HepG2 (cell line): ENCODE results near the gene ACSM3. TPM values are rescaled to one million over a fixed set of nuclear protein-coding genes. Genes with fewer than 3 reads are reported as not detected.

ENCODE experiments used
- ATAC-seq: fragments of 200-7000 bp; cut with Tn5 transposase; 3 replicates; pipeline ENCODE4 v1.9.1; 2020; ENCODE audit warnings: mild to moderate bottlenecking, moderate library complexity
- BruUV-seq: library from RNA; stranded (reverse); fragments of 400-500 nt; replicated peaks from 2 replicates; lab custom pipeline; 2021; lab: Mats Ljungman, UMichigan
- CTCF ChIA-PET: fragments of 300-600 bp; formaldehyde crosslinking; extraction: SDS; loops from one replicate; lab custom pipeline; 2021; ENCODE audit warnings: low total read pairs, inconsistent platforms, low intra/inter-chr PET ratio; lab: Yijun Ruan, JAX
- POLR2A ChIA-PET: fragments of 350-600 bp; sonication (Branson Sonifier 250); formaldehyde crosslinking; loops from one replicate; lab custom pipeline; 2020; ENCODE audit warnings: antibody characterized with exemption, inconsistent platforms; lab: Yijun Ruan, JAX
- DNase-seq: peaks from one replicate; pipeline ENCODE4 v3.0.0-alpha.2; 2015; ENCODE audit warnings: low spot score
- FAIRE-seq: peaks from 3 replicates; lab custom pipeline; 2011; peaks lifted over from hg19 to GRCh38; lab: Jason Lieb, UNC
- H2AFZ ChIP-seq: one replicate; pipeline ENCODE4 v1.6.1; 2011; ENCODE audit warnings: low read length, inconsistent platforms
- H3K27ac ChIP-seq: fragments of 300-600 bp; 3 replicates; pipeline ENCODE4 v1.8.0; 2011; ENCODE audit warnings: mixed run types, mild to moderate bottlenecking, mixed read lengths, low read length, inconsistent platforms; ENCODE audit not compliant: insufficient read depth; ENCODE audit errors: extremely low read length
- H3K27me3 ChIP-seq, 2 experiments: fragments of 200-600 bp in 1 of 2; 2 replicates in 1 of 2; 3 replicates in 1 of 2; pipeline versions ENCODE4 v1.6.0 to v1.8.0; 2011; ENCODE audit warnings: low read length in 2 of 2, mild to moderate bottlenecking in 2 of 2, moderate library complexity in 2 of 2, inconsistent platforms in 1 of 2; ENCODE audit not compliant: insufficient read depth in 2 of 2, control insufficient read depth in 1 of 2
- H3K36me3 ChIP-seq, 2 experiments: fragments of 200-600 bp in 1 of 2; replicated peaks in 1 of 2; 2 replicates in 1 of 2; 3 replicates in 1 of 2; pipeline versions ENCODE4 v1.5.1 to v1.8.0; 2011; ENCODE audit warnings: low read length in 2 of 2, inconsistent platforms in 1 of 2; ENCODE audit not compliant: insufficient read depth in 2 of 2, control insufficient read depth in 1 of 2
- H3K4me1 ChIP-seq: 2 replicates; pipeline ENCODE4 v1.5.1; 2012; ENCODE audit warnings: low read length, inconsistent platforms; ENCODE audit not compliant: insufficient read depth
- H3K4me2 ChIP-seq: 2 replicates; pipeline ENCODE4 v1.6.0; 2011; ENCODE audit warnings: low read depth, low read length, inconsistent platforms
- H3K4me3 ChIP-seq, 3 experiments: fragments of 200-600 bp in 1 of 3; sonication (generic), shearing (Covaris generic) in 1 of 3; replicated peaks in 1 of 3; 2 replicates each; pipeline ENCODE4 v1.5.1; 2011 to 2016; ENCODE audit warnings: low read length in 3 of 3, inconsistent platforms in 2 of 3, low read depth in 2 of 3, mild to moderate bottlenecking in 2 of 3, control low read depth in 1 of 3, mixed read lengths in 1 of 3; ENCODE audit not compliant: insufficient read depth in 1 of 3
- H3K79me2 ChIP-seq: one replicate; pipeline ENCODE4 v1.6.1; 2011; ENCODE audit warnings: low read length, inconsistent platforms; ENCODE audit not compliant: insufficient read depth
- H3K9ac ChIP-seq: 2 replicates; pipeline ENCODE4 v1.6.0; 2011; ENCODE audit warnings: mild to moderate bottlenecking, low read depth, low read length, inconsistent platforms; ENCODE audit not compliant: insufficient read depth
- H3K9me3 ChIP-seq: 2 replicates; pipeline ENCODE4 v1.5.1; 2012; ENCODE audit warnings: mild to moderate bottlenecking, low read length
- H4K20me1 ChIP-seq: 2 replicates; pipeline ENCODE4 v1.6.0; 2011; ENCODE audit warnings: inconsistent platforms, mild to moderate bottlenecking, low read length, moderate library complexity; ENCODE audit not compliant: insufficient read depth
- ASH2L ChIP-seq: fragments of 300-600, 200-600 bp; sonication (generic); IDR thresholded peaks from 2 replicates; pipeline ENCODE4 v1.7.0; 2017; ENCODE audit warnings: low read depth, mild to moderate bottlenecking, moderate library complexity, mixed read lengths, low read length; ENCODE audit not compliant: insufficient read length
- ETS1 ChIP-seq: sonication (generic); formaldehyde crosslinking; IDR thresholded peaks from 2 replicates; pipeline ENCODE4 v1.4.0; 2020; ENCODE audit warnings: missing genetic modification reagents
- HNRNPK ChIP-seq: fragments of 200-400 bp; formaldehyde crosslinking; IDR thresholded peaks from 2 replicates; pipeline ENCODE4 v1.6.1; 2018; ENCODE audit warnings: low read length, low read depth, moderate library complexity, mild to moderate bottlenecking; ENCODE audit not compliant: poor library complexity, severe bottlenecking
- MTF1 ChIP-seq: sonication (generic); formaldehyde crosslinking; IDR thresholded peaks from 2 replicates; pipeline ENCODE4 v1.5.0; 2020; ENCODE audit warnings: missing genetic modification reagents
- NFAT5 ChIP-seq: sonication (generic); formaldehyde crosslinking; IDR thresholded peaks from 2 replicates; pipeline ENCODE4 v1.4.0; 2020; ENCODE audit warnings: missing genetic modification reagents
- PHB2 ChIP-seq: fragments of 450-650 bp; IDR thresholded peaks from 2 replicates; pipeline ENCODE4 v1.6.1; 2018; ENCODE audit not compliant: partially characterized antibody
- PHF20 ChIP-seq: sonication (generic); formaldehyde crosslinking; IDR thresholded peaks from 2 replicates; pipeline ENCODE4 v1.5.0; 2020; ENCODE audit warnings: mild to moderate bottlenecking, missing genetic modification reagents
- POGZ ChIP-seq: sonication (generic); formaldehyde crosslinking; IDR thresholded peaks from 2 replicates; pipeline ENCODE4 v1.4.0; 2020; ENCODE audit warnings: mild to moderate bottlenecking, missing genetic modification reagents
- TCF12 ChIP-seq, 2 experiments: fragments of 450-650 bp in 1 of 2; sonication (generic) in 1 of 2; formaldehyde crosslinking in 1 of 2; IDR thresholded peaks; 2 replicates each; pipeline versions ENCODE4 v1.6.1 to v1.8.0; 2017 to 2022; ENCODE audit warnings: antibody characterized with exemption in 1 of 2, mild to moderate bottlenecking in 1 of 2, missing genetic modification reagents in 1 of 2, moderate library complexity in 1 of 2
- ZFP91 ChIP-seq: sonication (generic); formaldehyde crosslinking; IDR thresholded peaks from 2 replicates; pipeline ENCODE4 v1.9.0; 2022; ENCODE audit warnings: missing genetic modification reagents, mild to moderate bottlenecking, borderline replicate concordance
- ZNF160 ChIP-seq: sonication (generic); formaldehyde crosslinking; IDR thresholded peaks from 2 replicates; pipeline ENCODE4 v1.8.0; 2022; ENCODE audit warnings: mild to moderate bottlenecking, inconsistent platforms, missing genetic modification reagents
- ZNF224 ChIP-seq: sonication (generic); formaldehyde crosslinking; IDR thresholded peaks from 2 replicates; pipeline ENCODE4 v1.5.0; 2020; ENCODE audit warnings: mild to moderate bottlenecking, missing genetic modification reagents
- ZNF598 ChIP-seq: sonication (generic); formaldehyde crosslinking; IDR thresholded peaks from 2 replicates; pipeline ENCODE4 v1.5.1; 2020; ENCODE audit warnings: mild to moderate bottlenecking, missing genetic modification reagents, borderline replicate concordance
- ZNF776 ChIP-seq: sonication (generic); formaldehyde crosslinking; IDR thresholded peaks from 2 replicates; pipeline ENCODE4 v1.4.0; 2020; ENCODE audit warnings: mild to moderate bottlenecking, missing genetic modification reagents
- ZSCAN9 ChIP-seq: IDR thresholded peaks from 2 replicates; pipeline ENCODE4 v1.6.1; 2016; ENCODE audit warnings: borderline replicate concordance
- in situ Hi-C: cut with HindIII; loops from 2 replicates; pipeline ENCODE4 v1.10.0; 2017; ENCODE audit warnings: low pct_unique_long_range_greater_than_20kb; ENCODE audit not compliant: extremely low pct_ligation_motif_present
- intact Hi-C: fragments of 100-400 bp; cut with micrococcal nuclease; formaldehyde crosslinking; loops from one replicate; pipeline ENCODE4 v1.10.0; 2022; ENCODE audit not compliant: unreplicated experiment
- polyA plus RNA-seq, 8 experiments: library from polyadenylated mRNA; depleted of rRNA in 3 of 8; stranded (reverse) in 7 of 8; unstranded in 1 of 8; fragments of >200 nt; fragmentation: Illumina TruSeq in 4 of 8; extraction: Trizol in 4 of 8; gene quantifications; 2 replicates each; pipeline versions ENCODE4 v1.2.1 to v1.2.3, GENCODE V29; 2011 to 2016; ENCODE audit warnings: low read depth in 4 of 8, missing spikeins in 1 of 8, mixed read lengths in 1 of 8; ENCODE audit not compliant: insufficient read depth in 1 of 8
- total RNA-seq, 5 experiments: library from RNA; depleted of rRNA; stranded (reverse); fragments of >200 nt; fragmentation: Illumina TruSeq; extraction: Trizol; gene quantifications; 2 replicates each; pipeline ENCODE4 v1.2.3, GENCODE V29; 2016; ENCODE audit warnings: low read depth in 1 of 5

The ACSM3 gene
- total and polyA plus RNA-seq, 2 of the 13 experiments (the other 11 are each of a cell fraction or from before 2014, with no cell fraction given) = 74.0 to 108 TPM

- no peak for TF ChIP-seq ZNF776 (CRISPR knock-in tag)
- TF ChIP-seq TCF12 (IDR thresholded peaks at IDR 0.05) = no peak
- no peak for TF ChIP-seq TCF12 (CRISPR knock-in tag; IDR thresholded peaks at IDR 0.05)
- no peak for TF ChIP-seq MTF1
- no peak for TF ChIP-seq ETS1
- no peak for TF ChIP-seq ZSCAN9 (CRISPR knock-in tag)
- TF ChIP-seq POGZ = no peak
- no peak for TF ChIP-seq ZNF598 (CRISPR knock-in tag)
Observed at GRCh38 chr16:20720251-20720650, 43.6 kb upstream of the ACSM3 start (continued).

- no peak for DNase-seq
- no TSS peak for BruUV-seq
- Histone ChIP-seq H3K4me1 (no peaks in the 10 kb centered on the region), H3K9me3 (no peaks in the 10 kb centered on the region), H3K9ac (no peak overlapping the region), H3K36me3 (peaks cover 11 to 13% of the 10 kb centered on the region in 2 experiments), H3K27me3 (no peaks in the 10 kb centered on the region), H3K27ac (no peak overlapping the region), H4K20me1 (no peaks in the 10 kb centered on the region), H3K4me3 (no peak overlapping the region), H2AFZ (no peak overlapping the region), H3K4me2 (no peak overlapping the region), H3K79me2 (no peaks in the 10 kb centered on the region)
- POLR2A ChIA-PET = no interaction called here
- ATAC-seq = no peak
- TF ChIP-seq ZNF224 (CRISPR knock-in tag) (no peak), ZFP91 (no peak), PHF20 (CRISPR knock-in tag) (no peak), ZNF160 (CRISPR knock-in tag) (no peak), PHB2 (no peak), NFAT5 (no peak), HNRNPK (no peak), ASH2L (no peak)
- no peak for FAIRE-seq
- intact Hi-C loops (no loop called here), in situ Hi-C loops (no loop called here)
- CTCF ChIA-PET = no interaction called here
Observed at GRCh38 chr16:20726661-20727060, 37.2 kb upstream of the ACSM3 start.
